Keratinocyte (primary cell): ENCODE data around the gene ARHGEF6.

Source experiments
- CTCF ChIP-seq, 3 experiments: IDR thresholded peaks in 1 of 3; conservative IDR thresholded peaks in 1 of 3; optimal IDR thresholded peaks in 1 of 3; 2 replicates in 2 of 3; 3 replicates in 1 of 3; pipeline versions ENCODE3 to v1.5.1; 2011; ENCODE audit warnings: low read length in 3 of 3, mild to moderate bottlenecking in 3 of 3, moderate library complexity in 2 of 3, control low read depth in 1 of 3, inconsistent platforms in 1 of 3; ENCODE audit not compliant: insufficient read depth in 2 of 3; ENCODE audit errors: extremely low read depth in 1 of 3
- EZH2 ChIP-seq: IDR thresholded peaks from one replicate; pipeline ENCODE4 v1.6.1; 2012; ENCODE audit warnings: inconsistent platforms, mild to moderate bottlenecking, low read length, moderate library complexity

DNA sequence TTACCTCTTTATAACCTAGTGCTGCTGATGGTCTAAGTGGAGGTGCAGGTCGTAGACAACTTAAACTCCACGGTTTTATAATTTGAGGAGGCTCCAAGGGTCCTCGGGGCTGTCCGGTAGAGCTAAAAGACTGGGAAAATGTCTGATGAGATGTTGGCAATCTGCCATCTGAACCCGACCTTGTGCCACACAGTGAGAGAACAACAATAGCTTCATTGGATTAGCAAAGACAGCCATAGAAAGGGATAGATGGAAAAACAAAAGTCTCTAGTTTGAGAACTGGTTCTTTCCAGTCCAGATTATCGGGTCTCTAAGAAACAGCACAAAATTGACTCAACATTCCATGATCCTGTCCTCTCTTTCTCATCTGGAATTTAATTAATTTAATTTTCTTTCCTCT is 101.2 kb downstream of the ARHGEF6 start:
- no peak for TF ChIP-seq CTCF (optimal IDR thresholded peaks at IDR 0.05 in 1 of 3, IDR thresholded peaks at IDR 0.05 in 1 of 3, conservative IDR thresholded peaks at IDR 0.05 in 1 of 3; ENCODE audit: extremely low read depth in 1 of 3, insufficient read depth in 2 of 3, low read length in 3 of 3)
- no peak for TF ChIP-seq EZH2
